Stimulated activated CD4-positive, alpha-beta T cell treated with anti-CD3 and anti-CD28 coated beads, TNF-alpha, amount 100 ng/mL, for 24 hours (primary cell): Measurements from ENCODE around the gene SPIRE1.
"Not testable (repeated sequence)": the region's sequence is repeated elsewhere in the genome, so short reads cannot be mapped to it uniquely, and the experiment has no call there.

Experiments
- DNase-seq, 3 experiments: peaks; one replicate each; pipeline ENCODE4 v3.0.0-alpha.2; 2020; ENCODE audit warnings: low read depth in 3 of 3

The SPIRE1 gene

GRCh38 chr18:12417687-12418086 lies 240.2 kb downstream of the SPIRE1 start:
- no peak for DNase-seq

GRCh38 chr18:12416098-12416729 lies 241.7 kb downstream of the SPIRE1 start:
- no peak for DNase-seq

GRCh38 chr18:12411456-12411855 lies 246.5 kb downstream of the SPIRE1 start:
- no peak for DNase-seq

GRCh38 chr18:12410747-12411146 lies 247.2 kb downstream of the SPIRE1 start:
- DNase-seq, result not testable (repeated sequence)

- DNase-seq, result no peak
Observed at GRCh38 chr18:12410081-12410481, 247.8 kb downstream of the SPIRE1 start.

- DNase-seq, result no peak
Observed at GRCh38 chr18:12409469-12409868, 248.4 kb downstream of the SPIRE1 start.

- no peak for DNase-seq
Observed at GRCh38 chr18:12408247-12408869, 249.5 kb downstream of the SPIRE1 start.

- DNase-seq, result no peak
Observed at GRCh38 chr18:12406371-12407111, 251.4 kb downstream of the SPIRE1 start.

- no peak for DNase-seq
Observed at GRCh38 chr18:12405066-12405465, 252.8 kb downstream of the SPIRE1 start.

GRCh38 chr18:12403601-12404506 lies 254.1 kb downstream of the SPIRE1 start:
- no peak for DNase-seq

- DNase-seq, result no peak
Observed at GRCh38 chr18:12401881-12402280, 256.0 kb downstream of the SPIRE1 start.

- DNase-seq, result no peak
Observed at GRCh38 chr18:12399231-12399630, 258.7 kb downstream of the SPIRE1 start.

GRCh38 chr18:12398625-12399024 lies 259.3 kb downstream of the SPIRE1 start:
- DNase-seq, result no peak

GRCh38 chr18:12397793-12398192 lies 260.1 kb downstream of the SPIRE1 start:
- no peak for DNase-seq

GRCh38 chr18:12397254-12397653 lies 260.7 kb downstream of the SPIRE1 start:
- DNase-seq, result no peak
